ENCODE data around the gene UNC45B.

- TF ChIP-seq EZH2 (IDR thresholded peaks at IDR 0.05; ENCODE audit: insufficient read depth, poor library complexity, severe bottlenecking), result no peak
- no peak for TF ChIP-seq EZH2phosphoT487 (IDR thresholded peaks at IDR 0.05; ENCODE audit: insufficient read depth, low read depth)
Observed at GRCh38 chr17:35224436-35224835, 76.8 kb downstream of the UNC45B start.

All from GM23248 (cell line).